Trophoblast cell (in vitro differentiated cells and primary cell): ENCODE data around the gene ADAMTS12.

Source experiments
- DNase-seq, 2 donors: peaks; one replicate each; pipeline ENCODE4 v3.0.0-alpha.2; 2016
- H2AFZ ChIP-seq: 2 replicates; pipeline ENCODE4 v1.6.1; 2013; ENCODE audit warnings: low read length, moderate library complexity, mild to moderate bottlenecking; ENCODE audit not compliant: insufficient read depth, poor library complexity
- H2AK5ac ChIP-seq: 2 replicates; pipeline ENCODE4 v1.6.1; 2013; ENCODE audit warnings: mild to moderate bottlenecking, low read length
- H2BK120ac ChIP-seq: 2 replicates; pipeline ENCODE4 v1.6.1; 2013; ENCODE audit warnings: low read length, mild to moderate bottlenecking, moderate library complexity; ENCODE audit not compliant: insufficient read depth, poor library complexity
- H2BK12ac ChIP-seq: 2 replicates; pipeline ENCODE4 v1.6.1; 2013; ENCODE audit warnings: mild to moderate bottlenecking, low read length, moderate library complexity
- H2BK5ac ChIP-seq: 2 replicates; pipeline ENCODE4 v1.6.1; 2013; ENCODE audit warnings: low read length, low read depth, moderate library complexity, mild to moderate bottlenecking; ENCODE audit not compliant: poor library complexity
- H3K14ac ChIP-seq: 2 replicates; pipeline ENCODE4 v1.6.1; 2013; ENCODE audit warnings: mild to moderate bottlenecking, low read length
- H3K18ac ChIP-seq: 2 replicates; pipeline ENCODE4 v1.6.1; 2013; ENCODE audit warnings: mild to moderate bottlenecking, low read length
- H3K23ac ChIP-seq: 2 replicates; pipeline ENCODE4 v1.6.1; 2013; ENCODE audit warnings: low read length
- H3K27ac ChIP-seq: 2 replicates; pipeline ENCODE4 v1.5.1; 2013; ENCODE audit warnings: low read depth, mild to moderate bottlenecking, inconsistent platforms, low read length, moderate library complexity
- H3K27me3 ChIP-seq: 2 replicates; pipeline ENCODE4 v1.6.1; 2013; ENCODE audit warnings: inconsistent platforms, mild to moderate bottlenecking, low read length, moderate library complexity; ENCODE audit not compliant: insufficient read depth
- H3K36me3 ChIP-seq, 2 experiments: 1 replicate in 1 of 2; 2 replicates in 1 of 2; pipeline ENCODE4 v1.6.1; 2013; ENCODE audit warnings: low read length in 2 of 2, mild to moderate bottlenecking in 2 of 2, moderate library complexity in 1 of 2; ENCODE audit not compliant: insufficient read depth in 2 of 2, control insufficient read depth in 1 of 2
- H3K4ac ChIP-seq: 2 replicates; pipeline ENCODE4 v1.6.1; 2013; ENCODE audit warnings: low read depth, mild to moderate bottlenecking, low read length, moderate library complexity
- H3K4me1 ChIP-seq, 2 experiments: 1 replicate in 1 of 2; 2 replicates in 1 of 2; pipeline ENCODE4 v1.6.1; 2013; ENCODE audit warnings: low read length in 2 of 2, mild to moderate bottlenecking in 2 of 2, moderate library complexity in 1 of 2; ENCODE audit not compliant: insufficient read depth in 2 of 2, control insufficient read depth in 1 of 2
- H3K4me2 ChIP-seq: 2 replicates; pipeline ENCODE4 v1.6.1; 2013; ENCODE audit warnings: inconsistent platforms, mild to moderate bottlenecking, low read length, moderate library complexity
- H3K4me3 ChIP-seq: 2 replicates; pipeline ENCODE4 v1.5.1; 2013; ENCODE audit warnings: mild to moderate bottlenecking, low read depth, low read length, inconsistent platforms
- H3K79me1 ChIP-seq: one replicate; pipeline ENCODE4 v1.6.1; 2013; ENCODE audit warnings: low read length
- H3K79me2 ChIP-seq: 2 replicates; pipeline ENCODE4 v1.6.1; 2013; ENCODE audit warnings: low read length, mild to moderate bottlenecking; ENCODE audit not compliant: control insufficient read depth, insufficient read depth, poor library complexity
- H3K9ac ChIP-seq: 2 replicates; pipeline ENCODE4 v1.6.1; 2013; ENCODE audit warnings: mild to moderate bottlenecking, low read length
- H3K9me3 ChIP-seq: 2 replicates; pipeline ENCODE4 v1.6.1; 2013; ENCODE audit warnings: low read depth, mild to moderate bottlenecking, control low read depth, inconsistent platforms, low read length; ENCODE audit not compliant: insufficient read depth
- H4K12ac ChIP-seq: 2 replicates; pipeline ENCODE4 v1.6.1; 2013; ENCODE audit warnings: low read depth, mild to moderate bottlenecking, low read length, moderate library complexity
- H4K8ac ChIP-seq: 2 replicates; pipeline ENCODE4 v1.6.1; 2013; ENCODE audit warnings: low read depth, mild to moderate bottlenecking, low read length, moderate library complexity
- H4K91ac ChIP-seq: one replicate; pipeline ENCODE4 v1.6.1; 2013; ENCODE audit warnings: low read depth, mild to moderate bottlenecking, low read length, moderate library complexity
- WGBS: extraction: QIAGEN DNeasy Blood & Tissue Kit; methylation state at CpG from one replicate; pipeline ENCODE4 v1.1.7; 2013; ENCODE audit warnings: missing lambda C conversion rate; ENCODE audit not compliant: insufficient read length, insufficient coverage; ENCODE audit errors: extremely low coverage; 5-methylcytosine and 5-hydroxymethylcytosine counted together

ADAMTS12 gene

GRCh38 chr5:33491941-33492340 is 399.8 kb downstream of the ADAMTS12 start:
- no peak overlapping the region for H2BK120ac ChIP-seq
- H3K9me3 ChIP-seq, result peaks cover 2% of the 10 kb centered on the region
- no peak overlapping the region for H2AFZ ChIP-seq
- H3K4ac ChIP-seq, result no peak overlapping the region
- no peak overlapping the region for H3K4me2 ChIP-seq
- H3K27me3 ChIP-seq, result no peaks in the 10 kb centered on the region
- H4K8ac ChIP-seq, result no peak overlapping the region
- H3K27ac ChIP-seq, result no peak overlapping the region
- H4K12ac ChIP-seq, result no peak overlapping the region
- H3K4me1 ChIP-seq, result peaks cover 0 to 3% of the 10 kb centered on the region in 2 experiments
- H3K79me1 ChIP-seq, result no peaks in the 10 kb centered on the region
- H3K18ac ChIP-seq, result no peak overlapping the region
- DNase-seq, result no peak
- no peak overlapping the region for H3K23ac ChIP-seq
- no peak overlapping the region for H4K91ac ChIP-seq
- H2BK5ac ChIP-seq, result no peak overlapping the region
- H3K36me3 ChIP-seq, result no peaks in the 10 kb centered on the region
- H2BK12ac ChIP-seq, result no peak overlapping the region
- H2AK5ac ChIP-seq, result no peak overlapping the region
- H3K79me2 ChIP-seq, result no peaks in the 10 kb centered on the region
- H3K4me3 ChIP-seq, result no peak overlapping the region
- no peak overlapping the region for H3K14ac ChIP-seq
- no peak overlapping the region for H3K9ac ChIP-seq

DNA sequence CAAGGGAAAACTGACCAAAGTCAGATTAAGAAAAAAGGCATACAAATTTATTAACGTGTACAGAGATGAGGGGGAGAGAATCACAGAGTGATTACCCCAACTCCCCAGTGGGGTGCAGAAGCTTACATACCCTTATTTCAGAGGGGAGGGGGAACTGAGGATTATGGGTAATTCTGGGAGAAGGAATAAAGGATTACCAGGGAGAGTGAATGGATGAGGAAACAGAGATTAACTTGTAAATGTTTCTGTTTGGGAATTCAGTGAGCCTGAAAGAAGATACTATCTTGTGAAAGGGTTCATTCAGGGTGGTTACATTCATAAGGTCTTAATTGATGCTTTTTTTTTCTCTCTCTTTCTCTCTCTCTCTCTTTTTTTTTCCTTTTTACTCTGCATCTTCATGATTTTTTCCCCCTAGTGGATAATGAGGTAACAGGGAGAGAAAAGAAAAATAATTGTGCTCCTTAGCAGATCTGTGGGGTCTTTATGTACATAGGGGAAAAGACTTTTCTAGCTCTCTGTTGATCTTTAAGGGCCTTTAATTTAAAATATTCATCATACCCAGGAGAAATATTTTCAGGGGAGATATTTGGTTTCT is 401.6 kb downstream of the ADAMTS12 start:
- H2AK5ac ChIP-seq, result no peak overlapping the region
- no peaks in the 10 kb centered on the region for H3K27me3 ChIP-seq
- H3K23ac ChIP-seq, result no peak overlapping the region
- H3K4me2 ChIP-seq, result no peak overlapping the region
- no peak overlapping the region for H4K12ac ChIP-seq
- H3K9ac ChIP-seq, result no peak overlapping the region
- H3K9me3 ChIP-seq, result peaks cover 2% of the 10 kb centered on the region
- H2BK120ac ChIP-seq, result no peak overlapping the region
- H3K14ac ChIP-seq, result no peak overlapping the region
- no peak overlapping the region for H3K27ac ChIP-seq
- peaks cover 0 to 3% of the 10 kb centered on the region in 2 experiments for H3K4me1 ChIP-seq
- no peaks in the 10 kb centered on the region for H3K79me1 ChIP-seq
- H2BK5ac ChIP-seq, result no peak overlapping the region
- DNase-seq, result no peak
- H3K4ac ChIP-seq, result no peak overlapping the region
- H3K79me2 ChIP-seq, result no peaks in the 10 kb centered on the region
- H4K91ac ChIP-seq, result no peak overlapping the region
- H3K36me3 ChIP-seq, result no peaks in the 10 kb centered on the region
- H3K4me3 ChIP-seq, result no peak overlapping the region
- no peak overlapping the region for H2BK12ac ChIP-seq
- H4K8ac ChIP-seq, result no peak overlapping the region
- no peak overlapping the region for H3K18ac ChIP-seq
- WGBS, result no CpG with 5 or more reads among the region's 1 CpG
- H2AFZ ChIP-seq, result no peak overlapping the region

GRCh38 chr5:33489481-33490067 is 402.2 kb downstream of the ADAMTS12 start:
- no peak overlapping the region for H3K4me2 ChIP-seq
- H2BK120ac ChIP-seq, result no peak overlapping the region
- no peaks in the 10 kb centered on the region for H3K27me3 ChIP-seq
- H4K91ac ChIP-seq, result no peak overlapping the region
- H3K14ac ChIP-seq, result no peak overlapping the region
- H2BK5ac ChIP-seq, result no peak overlapping the region
- H2AFZ ChIP-seq, result no peak overlapping the region
- no peak overlapping the region for H4K12ac ChIP-seq
- H4K8ac ChIP-seq, result no peak overlapping the region
- no peak for DNase-seq
- H3K4me3 ChIP-seq, result no peak overlapping the region
- H2AK5ac ChIP-seq, result no peak overlapping the region
- H3K4me1 ChIP-seq, result peaks cover 0 to 3% of the 10 kb centered on the region in 2 experiments
- H3K18ac ChIP-seq, result no peak overlapping the region
- H3K27ac ChIP-seq, result no peak overlapping the region
- H3K36me3 ChIP-seq, result no peaks in the 10 kb centered on the region
- WGBS, result no CpG with 5 or more reads among the region's 6 CpGs
- no peaks in the 10 kb centered on the region for H3K79me2 ChIP-seq
- peaks cover 2% of the 10 kb centered on the region for H3K9me3 ChIP-seq
- no peak overlapping the region for H2BK12ac ChIP-seq
- no peak overlapping the region for H3K23ac ChIP-seq
- no peaks in the 10 kb centered on the region for H3K79me1 ChIP-seq
- no peak overlapping the region for H3K9ac ChIP-seq
- no peak overlapping the region for H3K4ac ChIP-seq

- Histone ChIP-seq H2BK5ac (no peak overlapping the region), H3K14ac (no peak overlapping the region)
Observed at GRCh38 chr5:33488558-33489355, 403.0 kb downstream of the ADAMTS12 start.

More at GRCh38 chr5:33488558-33489355, 403.0 kb downstream of the ADAMTS12 start:
- Histone ChIP-seq H4K12ac (no peak overlapping the region), H3K4me2 (no peak overlapping the region), H3K36me3 (no peaks in the 10 kb centered on the region), H3K79me2 (no peaks in the 10 kb centered on the region), H3K4me1 (peaks cover 0 to 3% of the 10 kb centered on the region in 2 experiments), H2BK12ac (no peak overlapping the region), H3K4ac (no peak overlapping the region), H3K23ac (no peak overlapping the region), H3K27ac (no peak overlapping the region), H4K91ac (no peak overlapping the region), H2BK120ac (no peak overlapping the region), H2AK5ac (no peak overlapping the region), H3K9me3 (peaks cover 2% of the 10 kb centered on the region), H3K27me3 (no peaks in the 10 kb centered on the region), H3K18ac (no peak overlapping the region), H4K8ac (no peak overlapping the region), H3K9ac (no peak overlapping the region), H3K4me3 (no peak overlapping the region), H3K79me1 (no peaks in the 10 kb centered on the region), H2AFZ (no peak overlapping the region)
- no peak for DNase-seq
- WGBS, result no CpG with 5 or more reads among the region's 19 CpGs
